Heart left ventricle (tissue), 16 donors: ENCODE measurements around the gene KCNJ18. TPM values are rescaled to one million over a fixed set of nuclear protein-coding genes. Genes with fewer than 3 reads are reported as not detected.
"Not testable (repeated sequence)": the region's sequence is repeated elsewhere in the genome, so short reads cannot be mapped to it uniquely, and the experiment has no call there.

Source experiments
- ATAC-seq, 4 donors: fragments of 200-7000 bp; cut with Tn5 transposase; one replicate each; pipeline ENCODE4 v1.9.1; 2020 to 2022; ENCODE audit warnings: moderate library complexity in 4 of 4, mild to moderate bottlenecking in 3 of 4, moderate number of reproducible peaks in 1 of 4
- DNase-seq, 5 donors: peaks; one replicate each; pipeline ENCODE4 v3.0.0-alpha.2; 2020
- H3K27ac ChIP-seq, 12 donors: fragments of 200-600 bp; sonication (generic) in 4 of 12; one replicate each; pipeline versions ENCODE4 v1.5.0 to v1.8.0; 2016 to 2022; ENCODE audit warnings: mild to moderate bottlenecking in 2 of 12
- H3K27me3 ChIP-seq, 9 donors: fragments of 200-600 bp; sonication (generic) in 2 of 9; one replicate each; pipeline versions ENCODE4 v1.5.1 to v1.8.0; 2016 to 2022; ENCODE audit warnings: mild to moderate bottlenecking in 3 of 9
- H3K36me3 ChIP-seq, 9 donors: fragments of 200-600 bp; sonication (generic) in 2 of 9; one replicate each; pipeline versions ENCODE4 v1.5.0 to v1.8.0; 2018 to 2022; ENCODE audit warnings: mild to moderate bottlenecking in 2 of 9
- H3K4me1 ChIP-seq, 12 donors: fragments of 200-600 bp; sonication (generic) in 4 of 12; one replicate each; pipeline versions ENCODE4 v1.5.0 to v1.8.0; 2016 to 2022; ENCODE audit warnings: mild to moderate bottlenecking in 3 of 12
- H3K4me3 ChIP-seq, 12 donors: fragments of 200-600 bp; sonication (generic) in 4 of 12; one replicate each; pipeline versions ENCODE4 v1.5.0 to v1.8.0; 2017 to 2022; ENCODE audit warnings: mild to moderate bottlenecking in 9 of 12, moderate library complexity in 4 of 12
- H3K9me3 ChIP-seq, 12 donors: fragments of 200-600 bp; sonication (generic) in 4 of 12; one replicate each; pipeline versions ENCODE4 v1.5.0 to v1.8.0; 2016 to 2022; ENCODE audit warnings: mild to moderate bottlenecking in 1 of 12
- POLR2A ChIP-seq, 2 donors: fragments of 450-650 bp; IDR thresholded peaks; one replicate each; pipeline ENCODE4 v1.6.1; 2017; ENCODE audit warnings: antibody characterized with exemption in 2 of 2, mild to moderate bottlenecking in 2 of 2, moderate library complexity in 2 of 2
- WGBS, 4 donors: extraction: QIAGEN DNeasy Blood & Tissue Kit in 2 of 4; methylation state at CpG; one replicate each; pipeline versions ENCODE4 v1.1.5 to v1.1.7; 2013 to 2018; 5-methylcytosine and 5-hydroxymethylcytosine counted together
- intact Hi-C, 10 donors: fragments of 100-400 bp; cut with DNase I; formaldehyde crosslinking; loops; one replicate each; pipeline versions ENCODE4 v1.11.1 to v1.14.2; 2022
- polyA plus RNA-seq, 2 donors: library from polyadenylated mRNA; stranded (reverse); fragments of 200-250 nt; gene quantifications; one replicate each; pipeline ENCODE4 v1.2.3, GENCODE V29; 2013
- total RNA-seq, 9 donors: library from RNA; depleted of rRNA in 2 of 9; stranded (reverse); fragments of >200 nt in 2 of 9; fragmentation: NEBNext Ultra II Directional in 3 of 9; extraction: Animal tissue kit (Norgen Biotek cat#: 25700) in 3 of 9; gene quantifications; one replicate each; pipeline versions ENCODE4 v1.1.0 to v1.2.4, GENCODE V29; 2016 to 2023
- TF ChIP-seq, protein P1 (sequence below), 12 donors: fragments of 200-600 bp; sonication (generic) in 4 of 12; IDR thresholded peaks; one replicate each; pipeline versions ENCODE4 v1.5.0 to v1.8.0; 2018 to 2022; ENCODE audit warnings: antibody characterized with exemption in 12 of 12, mild to moderate bottlenecking in 5 of 12
- donor health status: ischemic (EF 13 %, LVEDD 7.1; RV severe dilation, severe dysfunction).
- donor health status: healthy with polysubstance abuse.
- donor health status: DM: no; HTN: yes; CAD: no.
- donor health status: DM: no; HTN: no; CAD: no.
- donor health status: ischemic (EF 25% LVEDD 6.9; RV normal size, moderate dysfunction).
- donor health status: ischemic (EF 25% LVEDD 5.7; RV mildly dilated, moderate dysfunction).
- donor health status: healthy.
- donor health status: DM: yes; HTN: yes; CAD: no.
- donor health status: ischemic (EF 35%, LVEDD 5.7; RV mildly dilated, moderate dysfunction).
- donor health status: nonischemic (EF 11% LVEDD 7.7; RV severe dilation, severe dysfunction).
- donor health status: DM: yes; HTN: yes; CAD: no.
- donor health status: PGD.
- donor health status: ischemic (EF 29% LVEDD 5.4; RV normal size, mild dysfunction).
- donor health status: nonischemic (EF 23%, LVEDD 6.1; RV moderate dilation, normal function).

Gene KCNJ18
- total and polyA plus RNA-seq, 11 donors = not detected

DNA sequence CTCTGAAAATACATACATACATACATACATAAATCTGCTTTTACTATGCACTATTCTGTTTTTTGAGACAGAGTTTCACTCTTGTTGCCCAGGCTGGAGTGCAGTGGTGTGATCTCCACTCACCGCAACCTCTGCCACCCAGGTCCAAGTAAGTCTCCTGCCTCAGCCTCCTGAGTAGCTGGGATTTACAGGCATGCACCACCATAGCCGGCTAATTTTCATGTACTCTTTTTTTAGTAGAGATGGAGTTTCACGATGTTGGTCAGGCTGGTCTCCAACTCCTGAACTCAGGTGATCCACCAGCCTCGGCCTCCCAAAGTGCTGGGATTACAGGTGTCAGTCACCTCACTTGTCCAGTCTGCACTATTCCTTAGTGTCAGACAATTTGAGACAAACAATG, 20.5 kb upstream of the KCNJ18 start:
- 72 to 76% (median 73%) methylated on average over 4 of the region's 4 CpGs for WGBS, 4 donors
- DNase-seq, ATAC-seq: not testable (repeated sequence)

DNA sequence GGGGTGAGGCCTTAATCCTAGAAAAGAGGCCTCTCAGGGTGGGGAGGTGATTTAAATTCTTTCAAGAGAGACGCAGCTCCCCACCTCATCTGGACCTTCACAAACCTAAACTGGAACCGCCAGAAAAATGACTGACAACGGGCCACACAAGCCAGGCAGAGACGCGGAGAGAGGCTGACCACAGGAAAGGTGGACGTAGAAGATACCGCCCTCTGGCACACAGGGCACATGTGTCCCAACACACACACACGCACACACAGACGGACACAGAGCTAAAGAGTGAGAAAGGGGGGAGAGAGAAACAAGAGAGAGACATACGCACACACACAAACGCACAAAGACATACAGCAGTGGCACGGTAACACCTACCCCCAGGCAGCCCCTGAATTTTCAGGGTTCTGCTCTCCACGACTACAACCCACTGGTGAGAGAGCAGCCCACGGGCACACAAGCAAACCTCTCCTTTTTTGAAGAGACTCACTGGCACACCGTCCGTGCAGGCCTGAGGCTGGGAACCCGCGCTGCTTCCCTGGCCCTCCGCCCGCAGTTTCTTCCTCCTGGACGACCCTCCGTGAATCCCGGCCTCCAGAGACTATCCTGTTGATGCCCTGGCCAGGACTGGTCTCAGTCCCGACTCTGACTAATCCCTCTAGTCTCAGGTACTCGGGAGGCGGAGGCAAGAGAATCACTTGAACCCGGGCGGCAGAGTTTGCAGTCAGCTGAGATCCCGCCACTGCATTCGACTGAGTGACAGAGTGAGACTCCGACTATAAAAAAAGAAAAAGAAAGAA, 18.7 kb upstream of the KCNJ18 start:
- H3K36me3 ChIP-seq, DNase-seq, H3K4me1 ChIP-seq, H3K27ac ChIP-seq, H3K4me3 ChIP-seq, ATAC-seq, intact Hi-C loops, H3K9me3 ChIP-seq: not testable (repeated sequence)
- peaks cover 0 to 37% (median 4%) of the 10 kb centered on the region in 9 donors for H3K27me3 ChIP-seq
- WGBS, 4 donors = 83 to 87% (median 84%) methylated on average over 31 of the region's 31 CpGs

More for the DNA sequence above, 20.5 kb upstream of the KCNJ18 start:
- H3K36me3 ChIP-seq, H3K4me1 ChIP-seq, H3K27ac ChIP-seq, H3K9me3 ChIP-seq, H3K4me3 ChIP-seq, intact Hi-C loops: not testable (repeated sequence)
- peaks cover 0 to 33% (median 4%) of the 10 kb centered on the region in 9 donors for H3K27me3 ChIP-seq

DNA sequence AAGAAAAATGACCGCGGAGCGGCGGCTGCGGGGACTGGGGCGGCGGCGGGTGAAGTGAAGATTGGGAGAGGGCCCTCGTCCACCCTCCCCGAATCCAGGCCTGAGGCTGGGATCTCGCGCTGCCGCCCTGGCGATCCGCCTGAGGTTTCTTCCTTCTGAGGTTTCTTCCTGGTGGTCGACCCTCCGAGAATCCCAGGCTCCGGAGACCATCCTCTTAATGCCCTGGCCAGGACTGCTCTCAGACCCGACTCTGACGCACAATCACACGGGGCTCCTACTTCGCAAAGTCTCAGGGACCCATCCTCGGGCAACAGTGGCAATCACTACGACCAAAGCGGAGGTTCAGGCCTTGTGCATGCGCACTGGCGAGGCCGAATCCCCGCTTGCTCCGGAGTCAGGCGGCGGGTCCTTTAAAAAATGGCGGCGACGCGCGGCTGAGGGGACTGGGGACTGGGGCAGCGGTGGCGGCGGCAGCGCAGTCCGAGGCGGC, 18.0 kb upstream of the KCNJ18 start:
- 80 to 90% (median 86%) methylated on average over 43 of the region's 43 CpGs for WGBS, 4 donors

DNA sequence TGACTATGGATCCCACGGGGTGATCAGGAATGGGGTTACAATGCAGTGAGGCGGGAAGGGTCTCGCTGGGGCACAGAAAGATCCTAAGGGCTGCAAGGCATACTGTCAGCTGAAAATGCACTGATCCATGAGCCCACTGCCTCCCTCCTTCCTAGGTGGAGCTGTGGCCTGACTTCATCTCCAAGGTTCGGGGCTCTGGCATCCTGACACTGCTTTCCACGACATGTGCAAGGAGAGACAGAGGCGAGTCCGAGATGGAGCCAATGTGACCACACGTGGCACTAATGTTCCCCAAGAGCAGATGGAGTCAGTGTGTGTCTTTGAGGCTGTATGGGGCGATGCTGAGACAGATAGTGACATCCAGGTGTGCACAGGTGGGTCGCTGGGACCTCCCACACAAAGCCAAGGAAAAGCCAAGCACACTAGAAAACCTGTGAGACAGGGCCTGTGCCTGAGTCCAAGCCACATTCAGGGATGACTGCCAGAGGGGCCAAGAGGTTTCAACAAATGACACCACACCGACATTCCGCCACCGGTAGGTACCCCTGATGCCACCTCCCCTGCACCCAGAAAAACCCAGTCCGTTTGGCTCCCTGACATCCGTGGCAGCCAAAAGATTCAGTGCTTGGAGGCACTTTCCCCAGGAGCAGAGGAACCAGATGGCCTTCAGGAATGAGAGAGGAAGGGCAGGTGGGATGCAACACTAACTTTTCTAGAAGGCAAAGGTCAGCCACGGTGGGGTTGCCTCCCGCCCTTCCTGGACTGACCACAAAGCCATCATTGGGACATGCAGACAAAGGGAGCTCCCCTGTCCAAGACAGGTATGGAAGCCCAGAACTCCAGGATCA, 17.2 kb upstream of the KCNJ18 start:
- H3K9me3 ChIP-seq, ATAC-seq, H3K4me3 ChIP-seq, H3K4me1 ChIP-seq, intact Hi-C loops, DNase-seq, H3K27ac ChIP-seq, H3K36me3 ChIP-seq: not testable (repeated sequence)
- WGBS, 4 donors = 73 to 78% (median 76%) methylated on average over 17 of the region's 17 CpGs
- H3K27me3 ChIP-seq = peaks cover 0 to 35% (median 4%) of the 10 kb centered on the region in 9 donors

More for the DNA sequence above, 18.0 kb upstream of the KCNJ18 start:
- ATAC-seq (no peak), DNase-seq (no peak)
- H3K27ac ChIP-seq = no peak overlapping the region
- H3K36me3 ChIP-seq = no peaks in the 10 kb centered on the region
- no peaks in the 10 kb centered on the region for H3K4me1 ChIP-seq
- H3K9me3 ChIP-seq = no peaks in the 10 kb centered on the region
- peaks cover 0 to 38% (median 4%) of the 10 kb centered on the region in 9 donors for H3K27me3 ChIP-seq
- H3K4me3 ChIP-seq = no peak overlapping the region
- TF ChIP-seq, protein P1, sequence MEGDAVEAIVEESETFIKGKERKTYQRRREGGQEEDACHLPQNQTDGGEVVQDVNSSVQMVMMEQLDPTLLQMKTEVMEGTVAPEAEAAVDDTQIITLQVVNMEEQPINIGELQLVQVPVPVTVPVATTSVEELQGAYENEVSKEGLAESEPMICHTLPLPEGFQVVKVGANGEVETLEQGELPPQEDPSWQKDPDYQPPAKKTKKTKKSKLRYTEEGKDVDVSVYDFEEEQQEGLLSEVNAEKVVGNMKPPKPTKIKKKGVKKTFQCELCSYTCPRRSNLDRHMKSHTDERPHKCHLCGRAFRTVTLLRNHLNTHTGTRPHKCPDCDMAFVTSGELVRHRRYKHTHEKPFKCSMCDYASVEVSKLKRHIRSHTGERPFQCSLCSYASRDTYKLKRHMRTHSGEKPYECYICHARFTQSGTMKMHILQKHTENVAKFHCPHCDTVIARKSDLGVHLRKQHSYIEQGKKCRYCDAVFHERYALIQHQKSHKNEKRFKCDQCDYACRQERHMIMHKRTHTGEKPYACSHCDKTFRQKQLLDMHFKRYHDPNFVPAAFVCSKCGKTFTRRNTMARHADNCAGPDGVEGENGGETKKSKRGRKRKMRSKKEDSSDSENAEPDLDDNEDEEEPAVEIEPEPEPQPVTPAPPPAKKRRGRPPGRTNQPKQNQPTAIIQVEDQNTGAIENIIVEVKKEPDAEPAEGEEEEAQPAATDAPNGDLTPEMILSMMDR (IDR thresholded peaks at IDR 0.05) = no peak
- TF ChIP-seq POLR2A (IDR thresholded peaks at IDR 0.05) = no peak
- intact Hi-C loops = no loop called here

DNA sequence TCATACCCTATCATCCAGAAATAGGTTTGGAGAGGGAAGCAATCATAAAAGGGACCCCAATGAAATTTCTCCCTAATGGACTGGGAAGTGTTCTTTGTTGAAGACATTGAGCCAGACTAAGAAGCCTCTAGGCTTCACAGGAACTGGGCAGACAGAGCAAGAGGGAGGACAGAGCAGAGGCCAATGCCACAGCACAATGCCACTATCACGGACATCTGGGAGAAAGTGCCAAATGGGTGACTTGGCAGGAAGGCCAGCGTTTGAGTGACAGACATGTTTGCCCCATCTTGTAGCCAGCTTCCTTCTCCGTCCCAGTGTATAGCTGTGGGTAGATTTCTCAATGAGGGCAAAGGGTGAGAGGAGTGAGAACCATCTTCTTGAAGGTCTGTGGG, 16.6 kb upstream of the KCNJ18 start:
- H3K27ac ChIP-seq, DNase-seq, H3K4me1 ChIP-seq, ATAC-seq, intact Hi-C loops, H3K9me3 ChIP-seq, H3K36me3 ChIP-seq, H3K4me3 ChIP-seq: not testable (repeated sequence)
- H3K27me3 ChIP-seq = peaks cover 0 to 34% (median 4%) of the 10 kb centered on the region in 9 donors
- WGBS, 4 donors = 77 to 82% (median 79%) methylated on average over 3 of the region's 3 CpGs
